Tibial nerve (tissue), 4 donors: ENCODE results near the gene ZNRF3. TPM values are rescaled to one million over a fixed set of nuclear protein-coding genes. Genes with fewer than 3 reads are reported as not detected.
A peak's percentile ranks its signal among the peaks of the same experiment; 100 is the strongest.

ENCODE experiments used
- DNase-seq, 2 donors: peaks; one replicate each; pipeline ENCODE4 v3.0.0-alpha.2; 2019; ENCODE audit warnings: low spot score in 2 of 2
- H3K27ac ChIP-seq, 4 donors: fragments of 200-600 bp; sonication (generic) in 3 of 4; one replicate each; pipeline ENCODE4 v1.5.1; 2017 to 2019; ENCODE audit warnings: mild to moderate bottlenecking in 1 of 4
- H3K27me3 ChIP-seq, 2 donors: fragments of 200-600 bp; sonication (generic) in 1 of 2; one replicate each; pipeline versions ENCODE4 v1.5.1 to v1.6.0; 2017 to 2019
- H3K36me3 ChIP-seq, 3 donors: fragments of 200-600 bp; sonication (generic); one replicate each; pipeline ENCODE4 v1.5.1; 2018 to 2019
- H3K4me1 ChIP-seq, 4 donors: fragments of 200-600 bp; sonication (generic) in 3 of 4; one replicate each; pipeline ENCODE4 v1.5.1; 2017 to 2019
- H3K4me3 ChIP-seq, 4 donors: fragments of 200-600 bp; sonication (generic) in 3 of 4; one replicate each; pipeline ENCODE4 v1.5.1; 2017 to 2019; ENCODE audit warnings: mild to moderate bottlenecking in 1 of 4, moderate library complexity in 1 of 4
- H3K9me3 ChIP-seq, 4 donors: fragments of 200-600 bp; sonication (generic) in 3 of 4; one replicate each; pipeline ENCODE4 v1.5.1; 2017 to 2019
- EP300 ChIP-seq, 2 donors: sonication (generic); formaldehyde crosslinking; IDR thresholded peaks; one replicate each; pipeline ENCODE4 v1.6.1; 2017; ENCODE audit warnings: antibody characterized with exemption in 2 of 2, mild to moderate bottlenecking in 1 of 2
- POLR2A ChIP-seq, 2 donors: fragments of 450-650 bp; IDR thresholded peaks; one replicate each; pipeline ENCODE4 v1.6.1; 2017; ENCODE audit warnings: antibody characterized with exemption in 2 of 2, mild to moderate bottlenecking in 2 of 2, moderate library complexity in 2 of 2
- WGBS, 2 donors: methylation state at CpG; one replicate each; pipeline ENCODE4 v1.1.5; 2018; 5-methylcytosine and 5-hydroxymethylcytosine counted together
- total RNA-seq, 4 donors: library from RNA; depleted of rRNA; stranded (reverse); fragments of >200 nt; gene quantifications; one replicate each; pipeline ENCODE4 v1.1.0, GENCODE V29; 2016
- TF ChIP-seq, protein P1 (sequence below), 5 experiments: fragments of 200-600 bp in 3 of 5; fragments of 450-650 bp in 2 of 5; sonication (generic) in 3 of 5; IDR thresholded peaks; one replicate each; pipeline ENCODE4 v1.5.1; 2016 to 2019; ENCODE audit warnings: antibody characterized with exemption in 5 of 5, mild to moderate bottlenecking in 3 of 5, moderate library complexity in 2 of 5

Gene ZNRF3
- total RNA-seq, 4 donors from 2014 or later, result 18.0 to 37.9 (median 23.5) TPM

DNA sequence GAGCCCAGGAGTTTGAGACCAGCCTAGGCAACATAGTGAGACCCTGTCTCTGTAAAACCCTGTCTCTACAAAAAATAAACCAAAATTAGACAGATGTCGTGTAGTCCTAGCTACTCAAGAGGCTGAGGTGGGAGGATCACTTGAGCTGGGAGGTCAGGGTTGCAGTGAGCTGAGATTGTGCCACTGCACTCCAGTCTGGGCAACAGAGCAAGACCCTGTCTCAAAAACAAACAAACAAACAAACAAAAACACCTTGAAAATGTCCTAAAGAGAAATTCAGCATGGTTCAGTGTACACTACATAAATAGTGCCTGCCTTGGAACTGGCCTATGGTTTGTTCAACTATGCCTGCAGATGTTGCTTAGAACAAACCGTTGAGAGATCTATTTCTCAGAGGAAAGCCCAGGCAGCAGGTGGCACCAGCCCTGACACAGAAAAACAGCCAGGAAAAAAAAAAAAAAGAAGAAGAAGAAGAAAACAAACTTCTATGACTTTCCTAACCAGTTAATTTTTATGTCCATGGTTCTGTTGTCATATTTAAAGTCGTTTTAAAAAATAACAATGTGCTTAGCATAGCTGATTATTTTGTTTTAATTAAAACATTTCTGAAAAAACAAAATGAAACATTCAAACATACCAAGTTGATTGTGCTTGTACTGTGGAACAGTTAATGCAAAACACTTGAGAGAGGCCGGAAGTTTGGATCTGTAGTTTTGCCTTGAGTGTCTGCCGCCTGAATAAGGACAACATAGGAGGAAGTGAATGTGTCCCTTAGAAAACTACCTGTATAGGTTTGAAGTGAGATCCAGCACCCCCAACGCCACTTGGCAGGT lies 194.9 kb downstream of the ZNRF3 start:
- Histone ChIP-seq H3K9me3 (no peaks in the 10 kb centered on the region), H3K27ac (no peak overlapping the region), H3K4me3 (no peak overlapping the region), H3K27me3 (no peaks in the 10 kb centered on the region), H3K4me1 (peaks cover 0 to 46% (median 9%) of the 10 kb centered on the region in 4 donors), H3K36me3 (no peaks in the 10 kb centered on the region)
- 78 to 81% methylated on average over 6 of the region's 6 CpGs for WGBS, 2 donors
- DNase-seq, result no peak
- TF ChIP-seq EP300 (IDR thresholded peaks at IDR 0.05) (no peak), POLR2A (IDR thresholded peaks at IDR 0.05) (no peak)
- TF ChIP-seq, protein P1, sequence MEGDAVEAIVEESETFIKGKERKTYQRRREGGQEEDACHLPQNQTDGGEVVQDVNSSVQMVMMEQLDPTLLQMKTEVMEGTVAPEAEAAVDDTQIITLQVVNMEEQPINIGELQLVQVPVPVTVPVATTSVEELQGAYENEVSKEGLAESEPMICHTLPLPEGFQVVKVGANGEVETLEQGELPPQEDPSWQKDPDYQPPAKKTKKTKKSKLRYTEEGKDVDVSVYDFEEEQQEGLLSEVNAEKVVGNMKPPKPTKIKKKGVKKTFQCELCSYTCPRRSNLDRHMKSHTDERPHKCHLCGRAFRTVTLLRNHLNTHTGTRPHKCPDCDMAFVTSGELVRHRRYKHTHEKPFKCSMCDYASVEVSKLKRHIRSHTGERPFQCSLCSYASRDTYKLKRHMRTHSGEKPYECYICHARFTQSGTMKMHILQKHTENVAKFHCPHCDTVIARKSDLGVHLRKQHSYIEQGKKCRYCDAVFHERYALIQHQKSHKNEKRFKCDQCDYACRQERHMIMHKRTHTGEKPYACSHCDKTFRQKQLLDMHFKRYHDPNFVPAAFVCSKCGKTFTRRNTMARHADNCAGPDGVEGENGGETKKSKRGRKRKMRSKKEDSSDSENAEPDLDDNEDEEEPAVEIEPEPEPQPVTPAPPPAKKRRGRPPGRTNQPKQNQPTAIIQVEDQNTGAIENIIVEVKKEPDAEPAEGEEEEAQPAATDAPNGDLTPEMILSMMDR (IDR thresholded peaks at IDR 0.05), result no peak

DNA sequence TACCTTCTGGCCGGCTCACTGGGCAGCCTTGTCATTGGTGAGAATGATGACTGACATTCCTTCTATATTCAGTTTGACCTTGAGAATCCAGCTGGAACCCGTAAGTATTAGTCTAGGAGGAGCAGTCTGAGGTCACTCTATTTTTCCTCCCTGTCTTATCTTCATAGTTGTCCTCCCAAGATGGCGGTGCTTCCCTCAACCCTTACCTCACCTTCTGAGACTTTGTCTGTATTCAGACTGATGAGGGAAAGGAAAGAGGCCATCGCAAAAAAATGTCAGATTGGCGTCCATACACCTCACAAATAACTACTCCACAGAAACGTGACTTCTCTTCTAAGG lies 195.5 kb downstream of the ZNRF3 start:
- Histone ChIP-seq H3K4me1 (peaks cover 0 to 40% (median 4%) of the 10 kb centered on the region in 4 donors), H3K4me3 (no peak overlapping the region), H3K27me3 (no peaks in the 10 kb centered on the region), H3K9me3 (no peaks in the 10 kb centered on the region), H3K36me3 (no peaks in the 10 kb centered on the region), H3K27ac (no peak overlapping the region)
- 83 to 85% methylated on average over 6 of the region's 6 CpGs for WGBS, 2 donors
- no peak for DNase-seq
- TF ChIP-seq, protein P1 (IDR thresholded peaks at IDR 0.05), result no peak
- TF ChIP-seq POLR2A (IDR thresholded peaks at IDR 0.05) (no peak), EP300 (IDR thresholded peaks at IDR 0.05) (no peak)

DNA sequence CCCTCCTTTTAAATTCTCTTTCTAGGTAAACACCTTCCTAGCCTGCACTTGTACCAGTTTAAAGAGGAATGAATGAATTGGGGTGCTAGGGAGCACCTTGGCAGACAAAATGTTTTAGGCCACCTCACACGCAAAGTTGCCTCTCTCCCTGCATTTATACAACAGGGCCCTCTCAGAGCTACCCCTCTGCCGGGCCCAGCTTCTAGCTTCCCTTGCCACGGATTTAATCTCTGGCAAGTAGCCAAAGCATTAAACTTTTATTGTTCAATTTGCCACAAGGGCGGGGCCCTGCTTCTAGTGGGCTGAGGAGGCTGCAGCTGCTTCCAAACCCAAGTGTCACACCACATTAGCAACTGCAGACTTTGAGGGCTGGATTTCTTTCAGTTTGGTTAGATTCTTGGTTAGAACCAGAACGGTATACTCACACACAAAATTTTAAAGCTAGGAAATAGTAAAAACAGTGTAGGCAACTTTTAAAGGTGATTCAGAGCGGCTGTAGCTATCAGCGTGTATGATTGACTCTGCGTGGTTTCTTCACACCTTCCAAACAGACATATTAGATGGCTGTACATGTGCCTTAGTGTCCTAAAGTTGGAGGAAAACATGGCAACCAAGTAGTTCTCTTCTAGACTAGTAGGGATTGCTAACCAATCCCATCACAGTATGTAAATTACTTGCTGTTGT lies 196.0 kb downstream of the ZNRF3 start:
- Histone ChIP-seq H3K4me1 (peaks cover 0 to 35% (median 2%) of the 10 kb centered on the region in 4 donors), H3K4me3 (no peak overlapping the region), H3K27me3 (no peaks in the 10 kb centered on the region), H3K27ac (no peak overlapping the region), H3K9me3 (no peaks in the 10 kb centered on the region), H3K36me3 (no peaks in the 10 kb centered on the region)
- DNase-seq, result no peak
- whole genome bisulfite sequencing, 2 donors, result 57 to 59% methylated on average over 8 of the region's 8 CpGs
- no peak for TF ChIP-seq POLR2A (IDR thresholded peaks at IDR 0.05)
- TF ChIP-seq, protein P1 (IDR thresholded peaks at IDR 0.05), result no peak
- no peak for TF ChIP-seq EP300 (IDR thresholded peaks at IDR 0.05)

DNA sequence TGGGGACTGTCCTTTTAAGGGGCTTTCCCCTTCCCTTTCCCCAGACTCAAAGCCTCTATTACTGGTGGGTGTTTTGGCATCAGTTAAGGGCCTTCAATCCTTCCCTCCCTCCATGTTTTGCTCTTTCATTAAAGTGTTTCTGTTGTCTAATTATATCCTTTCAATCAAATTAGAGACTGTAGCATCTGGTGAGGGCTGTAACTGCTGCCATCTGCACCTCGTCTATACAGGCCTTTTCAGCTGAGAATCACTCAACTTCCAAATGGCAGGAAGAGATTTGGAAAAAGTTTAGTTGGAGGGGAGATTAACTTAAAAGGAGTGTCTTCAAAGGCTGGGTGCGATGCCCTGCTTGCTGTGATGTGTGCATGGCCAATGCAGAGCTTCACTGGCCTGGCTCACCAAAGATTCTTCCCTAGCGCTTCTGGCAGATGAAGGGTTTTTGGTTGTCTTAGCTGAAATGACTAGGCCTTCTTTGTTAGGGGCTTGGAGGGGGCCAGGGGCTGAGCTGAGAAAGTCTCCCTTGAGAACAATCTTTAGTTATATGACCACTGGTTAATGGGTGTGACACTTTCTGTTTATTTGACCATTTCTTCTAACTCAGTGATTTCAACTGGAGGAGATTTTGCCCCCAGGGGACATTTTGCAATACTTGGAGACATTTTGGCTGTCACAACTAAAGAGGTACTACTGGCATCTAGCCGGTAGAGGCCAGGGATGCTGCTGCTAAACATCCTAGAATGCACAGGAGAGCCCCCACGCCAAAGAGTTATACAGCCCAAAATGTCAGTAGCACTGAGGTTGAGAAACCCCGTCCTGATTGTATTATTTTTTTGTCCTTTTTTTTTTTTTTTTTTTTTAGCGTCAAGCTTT lies 197.0 kb downstream of the ZNRF3 start:
- 81 to 86% methylated on average over 7 of the region's 7 CpGs for WGBS, 2 donors
- Histone ChIP-seq H3K36me3 (no peaks in the 10 kb centered on the region), H3K4me1 (peaks cover 0 to 28% (median 2%) of the 10 kb centered on the region in 4 donors), H3K27ac (peak overlapping the region in 1 of 4 donors; percentile 25), H3K4me3 (no peak overlapping the region), H3K27me3 (no peaks in the 10 kb centered on the region), H3K9me3 (no peaks in the 10 kb centered on the region)
- peak; percentile 39 to 71 for DNase-seq
- TF ChIP-seq EP300 (IDR thresholded peaks at IDR 0.05) (peak in 1 of 2 donors; percentile 55), POLR2A (IDR thresholded peaks at IDR 0.05) (no peak)
- TF ChIP-seq, protein P1 (IDR thresholded peaks at IDR 0.05), result peak in 1 of 5 experiments; percentile 12
